Liver (tissue), 9 donors: Measurements from ENCODE around the gene MIPEP. TPM values are rescaled to one million over a fixed set of nuclear protein-coding genes. Genes with fewer than 3 reads are reported as not detected.

Experiments
- DNase-seq: peaks from one replicate; pipeline ENCODE4 v3.0.0-alpha.2; 2017; ENCODE audit warnings: low spot score
- H3K27ac ChIP-seq, 2 donors: one replicate each; pipeline ENCODE4 v1.7.0; 2013; ENCODE audit warnings: inconsistent platforms in 2 of 2, low read length in 2 of 2, control low read depth in 1 of 2, low read depth in 1 of 2, mild to moderate bottlenecking in 1 of 2
- H3K27me3 ChIP-seq, 4 donors: one replicate each; pipeline versions ENCODE4 v1.6.1 to v1.7.0; 2013; ENCODE audit warnings: low read length in 3 of 4, inconsistent platforms in 1 of 4, mild to moderate bottlenecking in 1 of 4, moderate library complexity in 1 of 4; ENCODE audit not compliant: control insufficient read depth in 4 of 4, insufficient read depth in 4 of 4
- H3K36me3 ChIP-seq, 4 donors: one replicate each; pipeline versions ENCODE4 v1.6.1 to v1.7.0; 2013; ENCODE audit warnings: low read length in 3 of 4, mild to moderate bottlenecking in 3 of 4, low read depth in 1 of 4, moderate library complexity in 1 of 4; ENCODE audit not compliant: control insufficient read depth in 4 of 4, insufficient read depth in 3 of 4
- H3K4me1 ChIP-seq, 4 donors: one replicate each; pipeline versions ENCODE4 v1.6.1 to v1.7.0; 2013; ENCODE audit warnings: low read length in 3 of 4, mild to moderate bottlenecking in 3 of 4, moderate library complexity in 1 of 4; ENCODE audit not compliant: control insufficient read depth in 4 of 4, insufficient read depth in 4 of 4
- H3K4me3 ChIP-seq, 3 donors: one replicate each; pipeline versions ENCODE4 v1.6.1 to v1.7.0; 2013; ENCODE audit warnings: low read length in 3 of 3, control low read depth in 1 of 3, low read depth in 1 of 3, mild to moderate bottlenecking in 1 of 3
- H3K9ac ChIP-seq, 2 donors: one replicate each; pipeline ENCODE4 v1.7.0; 2013; ENCODE audit warnings: low read length in 2 of 2, mild to moderate bottlenecking in 2 of 2, moderate library complexity in 2 of 2, control low read depth in 1 of 2, low read depth in 1 of 2
- H3K9me3 ChIP-seq, 4 donors: one replicate each; pipeline versions ENCODE4 v1.6.1 to v1.7.0; 2013; ENCODE audit warnings: low read length in 3 of 4; ENCODE audit not compliant: control insufficient read depth in 4 of 4
- EGR1 ChIP-seq, 2 donors: IDR thresholded peaks; 2 replicates each; pipeline ENCODE4 v1.6.1; 2016 to 2018; ENCODE audit warnings: antibody characterized with exemption in 2 of 2, low read depth in 2 of 2
- FOXA1 ChIP-seq: IDR thresholded peaks from 2 replicates; pipeline ENCODE4 v1.6.1; 2016; ENCODE audit warnings: antibody characterized with exemption
- FOXA2 ChIP-seq: IDR thresholded peaks from 2 replicates; pipeline ENCODE4 v1.6.1; 2016; ENCODE audit warnings: antibody characterized with exemption
- HNF4A ChIP-seq, 2 donors: conservative IDR thresholded peaks; 2 replicates each; pipeline ENCODE4 v1.6.1; 2016; ENCODE audit warnings: antibody characterized with exemption in 2 of 2, mild to moderate bottlenecking in 2 of 2
- HNF4G ChIP-seq: IDR thresholded peaks from 2 replicates; pipeline ENCODE4 v1.6.1; 2016; ENCODE audit warnings: antibody characterized with exemption
- RAD21 ChIP-seq, 2 donors: IDR thresholded peaks; 2 replicates each; pipeline ENCODE4 v1.6.1; 2016; ENCODE audit warnings: antibody characterized with exemption in 2 of 2, mild to moderate bottlenecking in 2 of 2
- REST ChIP-seq: IDR thresholded peaks from 2 replicates; pipeline ENCODE4 v1.6.1; 2016; ENCODE audit warnings: antibody characterized with exemption, mild to moderate bottlenecking
- SP1 ChIP-seq: IDR thresholded peaks from 2 replicates; pipeline ENCODE4 v1.6.1; 2018; ENCODE audit warnings: antibody characterized with exemption, mild to moderate bottlenecking
- YY1 ChIP-seq: IDR thresholded peaks from 2 replicates; pipeline ENCODE4 v1.6.1; 2016; ENCODE audit warnings: antibody characterized with exemption, mild to moderate bottlenecking
- WGBS: extraction: QIAGEN DNeasy Blood & Tissue Kit; methylation state at CpG from one replicate; pipeline ENCODE4 v1.1.7; 2013; 5-methylcytosine and 5-hydroxymethylcytosine counted together
- polyA plus RNA-seq, 2 donors: library from polyadenylated mRNA; stranded (reverse) in 1 of 2; unstranded in 1 of 2; fragments of 200-250 nt in 1 of 2; fragments of >200 nt in 1 of 2; fragmentation: Nextera tagmentation in 1 of 2; extraction: Ambion mirVana in 1 of 2; gene quantifications; one replicate each; pipeline versions ENCODE4 v1.2.1 to v1.2.3, GENCODE V29; 2013 to 2015
- total RNA-seq, 2 donors: library from RNA; depleted of rRNA; stranded (reverse); fragments of >200 nt; gene quantifications; one replicate each; pipeline ENCODE4 v1.2.3, GENCODE V29; 2014
- TF ChIP-seq, protein P1 (sequence below): IDR thresholded peaks from 2 replicates; pipeline ENCODE4 v1.6.1; 2016; ENCODE audit warnings: antibody characterized with exemption
- TF ChIP-seq, protein P2 (sequence below): IDR thresholded peaks from 2 replicates; pipeline ENCODE4 v1.6.1; 2016; ENCODE audit warnings: antibody characterized with exemption
- TF ChIP-seq, protein P3 (sequence below): fragments of 150-350 bp; IDR thresholded peaks from 2 replicates; pipeline ENCODE4 v1.5.1; 2017; ENCODE audit warnings: improper control_type of control experiment, low read depth, low read length; ENCODE audit not compliant: missing input control
- donor health status: healthy.
- donor health status: healthy.
- donor health status: healthy.
- donor health status: healthy.
- donor health status: healthy.

Gene MIPEP
- total and polyA plus RNA-seq, 4 donors: 7.4 to 11.7 (median 10.2) TPM

GRCh38 chr13:23928985-23929384, 39.8 kb upstream of the MIPEP start (continued):
- TF ChIP-seq REST (no peak), SP1 (no peak)

DNA sequence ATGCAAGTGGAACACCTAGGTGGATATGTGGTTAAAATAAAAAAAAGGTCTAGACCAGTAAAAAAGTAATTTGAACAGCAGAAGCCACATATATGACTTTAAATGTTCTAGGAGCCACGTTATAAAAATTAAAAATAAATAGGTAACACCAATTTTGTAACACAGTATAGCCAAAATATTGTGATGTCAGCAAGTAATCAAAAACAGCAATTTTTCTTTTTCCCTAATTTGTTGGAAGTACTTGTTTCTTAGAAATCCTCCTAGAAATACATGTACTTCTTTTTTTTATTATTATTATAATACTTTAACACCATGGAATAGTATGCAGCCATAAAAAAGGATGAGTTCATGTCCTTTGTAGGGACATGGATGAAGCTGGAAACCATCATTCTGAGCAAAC, 33.8 kb upstream of the MIPEP start:
- Histone ChIP-seq H3K4me3 (no peak overlapping the region), H3K36me3 (no peaks in the 10 kb centered on the region), H3K9ac (no peak overlapping the region), H3K9me3 (no peaks in the 10 kb centered on the region), H3K27ac (no peak overlapping the region), H3K4me1 (no peaks in the 10 kb centered on the region), H3K27me3 (no peaks in the 10 kb centered on the region)
- WGBS: 38% methylated on average over 1 of the region's 1 CpG
- TF ChIP-seq YY1: no peak
- no peak for TF ChIP-seq FOXA1
- TF ChIP-seq HNF4A (conservative IDR thresholded peaks at IDR 0.05): no peak
- TF ChIP-seq, protein P1, sequence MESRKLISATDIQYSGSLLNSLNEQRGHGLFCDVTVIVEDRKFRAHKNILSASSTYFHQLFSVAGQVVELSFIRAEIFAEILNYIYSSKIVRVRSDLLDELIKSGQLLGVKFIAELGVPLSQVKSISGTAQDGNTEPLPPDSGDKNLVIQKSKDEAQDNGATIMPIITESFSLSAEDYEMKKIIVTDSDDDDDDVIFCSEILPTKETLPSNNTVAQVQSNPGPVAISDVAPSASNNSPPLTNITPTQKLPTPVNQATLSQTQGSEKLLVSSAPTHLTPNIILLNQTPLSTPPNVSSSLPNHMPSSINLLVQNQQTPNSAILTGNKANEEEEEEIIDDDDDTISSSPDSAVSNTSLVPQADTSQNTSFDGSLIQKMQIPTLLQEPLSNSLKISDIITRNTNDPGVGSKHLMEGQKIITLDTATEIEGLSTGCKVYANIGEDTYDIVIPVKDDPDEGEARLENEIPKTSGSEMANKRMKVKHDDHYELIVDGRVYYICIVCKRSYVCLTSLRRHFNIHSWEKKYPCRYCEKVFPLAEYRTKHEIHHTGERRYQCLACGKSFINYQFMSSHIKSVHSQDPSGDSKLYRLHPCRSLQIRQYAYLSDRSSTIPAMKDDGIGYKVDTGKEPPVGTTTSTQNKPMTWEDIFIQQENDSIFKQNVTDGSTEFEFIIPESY: no peak
- TF ChIP-seq RAD21 (IDR thresholded peaks at IDR 0.05): no peak
- TF ChIP-seq, protein P2, sequence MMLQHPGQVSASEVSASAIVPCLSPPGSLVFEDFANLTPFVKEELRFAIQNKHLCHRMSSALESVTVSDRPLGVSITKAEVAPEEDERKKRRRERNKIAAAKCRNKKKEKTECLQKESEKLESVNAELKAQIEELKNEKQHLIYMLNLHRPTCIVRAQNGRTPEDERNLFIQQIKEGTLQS: no peak
- TF ChIP-seq HNF4G: no peak
- TF ChIP-seq, protein P3, sequence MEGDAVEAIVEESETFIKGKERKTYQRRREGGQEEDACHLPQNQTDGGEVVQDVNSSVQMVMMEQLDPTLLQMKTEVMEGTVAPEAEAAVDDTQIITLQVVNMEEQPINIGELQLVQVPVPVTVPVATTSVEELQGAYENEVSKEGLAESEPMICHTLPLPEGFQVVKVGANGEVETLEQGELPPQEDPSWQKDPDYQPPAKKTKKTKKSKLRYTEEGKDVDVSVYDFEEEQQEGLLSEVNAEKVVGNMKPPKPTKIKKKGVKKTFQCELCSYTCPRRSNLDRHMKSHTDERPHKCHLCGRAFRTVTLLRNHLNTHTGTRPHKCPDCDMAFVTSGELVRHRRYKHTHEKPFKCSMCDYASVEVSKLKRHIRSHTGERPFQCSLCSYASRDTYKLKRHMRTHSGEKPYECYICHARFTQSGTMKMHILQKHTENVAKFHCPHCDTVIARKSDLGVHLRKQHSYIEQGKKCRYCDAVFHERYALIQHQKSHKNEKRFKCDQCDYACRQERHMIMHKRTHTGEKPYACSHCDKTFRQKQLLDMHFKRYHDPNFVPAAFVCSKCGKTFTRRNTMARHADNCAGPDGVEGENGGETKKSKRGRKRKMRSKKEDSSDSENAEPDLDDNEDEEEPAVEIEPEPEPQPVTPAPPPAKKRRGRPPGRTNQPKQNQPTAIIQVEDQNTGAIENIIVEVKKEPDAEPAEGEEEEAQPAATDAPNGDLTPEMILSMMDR: no peak
- TF ChIP-seq FOXA2: no peak
- no peak for TF ChIP-seq REST
- TF ChIP-seq EGR1 (IDR thresholded peaks at IDR 0.05; ENCODE audit: low read depth in 2 of 2): no peak
- DNase-seq: no peak
